ENCODE measurements around the gene DENR. TPM values are rescaled to one million over a fixed set of nuclear protein-coding genes. Genes with fewer than 3 reads are reported as not detected.
A peak's percentile ranks its signal among the peaks of the same experiment; 100 is the strongest.

Gene DENR
- total and polyA plus RNA-seq, 2 experiments from 2014 or later = 42.6 to 62.8 TPM

GRCh38 chr12:122753319-122753650 lies 661 bp downstream of the DENR start:
- H2AFZ ChIP-seq = peak overlapping the region; percentile 22

DNA sequence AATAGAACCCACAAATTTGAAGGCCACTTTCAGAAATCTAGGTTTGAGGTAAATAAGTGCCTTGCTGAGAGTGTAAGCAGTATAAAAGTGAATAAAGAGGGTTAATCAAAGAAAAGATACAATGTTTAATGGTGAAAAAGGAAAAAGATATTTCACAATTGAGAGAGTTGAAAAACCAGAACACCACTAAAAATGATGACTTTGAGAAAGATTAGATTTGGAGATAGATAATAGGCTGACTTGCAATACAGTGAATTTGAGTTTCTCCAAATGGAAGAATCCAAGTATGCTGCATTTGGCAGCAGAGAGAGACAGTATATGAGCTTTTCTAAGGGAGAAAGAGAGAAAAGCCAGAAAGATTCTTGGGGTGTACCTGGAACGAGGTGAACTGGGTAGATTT lies 2.2 kb downstream of the DENR start:
- H3K9me3 ChIP-seq (ENCODE audit: low read depth) = no peaks in the 10 kb centered on the region
- H2AFZ ChIP-seq = no peak overlapping the region
- WGBS (ENCODE audit: low lambda C conversion rate, missing lambda C conversion rate) = 86% methylated on average over 1 of the region's 1 CpG
- H3K4me1 ChIP-seq (ENCODE audit: insufficient read depth) = peaks cover 11% of the 10 kb centered on the region
- H4K20me1 ChIP-seq (ENCODE audit: insufficient read depth, poor library complexity, severe bottlenecking) = peaks cover under 1% of the 10 kb centered on the region
- H3K36me3 ChIP-seq (replicated peaks; ENCODE audit: insufficient read depth, low read depth) = no peaks in the 10 kb centered on the region
- no peak overlapping the region for H3K4me2 ChIP-seq
- DNase-seq (ENCODE audit: low spot score) = no peak
- H3K27me3 ChIP-seq = no peaks in the 10 kb centered on the region
- no peak overlapping the region for H3K27ac ChIP-seq
- TF ChIP-seq EZH2phosphoT487 (IDR thresholded peaks at IDR 0.05; ENCODE audit: low read depth, severe bottlenecking, unreplicated experiment) (no peak), EZH2 (IDR thresholded peaks at IDR 0.05; ENCODE audit: borderline replicate concordance) (no peak), CTCF (IDR thresholded peaks at IDR 0.05; ENCODE audit: poor library complexity) (no peak)
- no peak overlapping the region for H3K4me3 ChIP-seq
- H3K79me2 ChIP-seq = peaks cover 60% of the 10 kb centered on the region
- H3K9me2 ChIP-seq (replicated peaks; ENCODE audit: insufficient read depth) = no peaks in the 10 kb centered on the region

More at GRCh38 chr12:122753319-122753650, 661 bp downstream of the DENR start:
- no peak for DNase-seq (ENCODE audit: low spot score)
- H3K27ac ChIP-seq = peak overlapping the region; percentile 86
- H3K9me2 ChIP-seq (replicated peaks; ENCODE audit: insufficient read depth) = no peaks in the 10 kb centered on the region
- no peaks in the 10 kb centered on the region for H3K9me3 ChIP-seq (ENCODE audit: low read depth)
- peaks cover 11% of the 10 kb centered on the region for H3K4me1 ChIP-seq (ENCODE audit: insufficient read depth)
- H3K36me3 ChIP-seq (replicated peaks; ENCODE audit: insufficient read depth, low read depth) = no peaks in the 10 kb centered on the region
- TF ChIP-seq EZH2phosphoT487 (IDR thresholded peaks at IDR 0.05; ENCODE audit: low read depth, severe bottlenecking, unreplicated experiment) (no peak), EZH2 (IDR thresholded peaks at IDR 0.05; ENCODE audit: borderline replicate concordance) (no peak), CTCF (IDR thresholded peaks at IDR 0.05; ENCODE audit: poor library complexity) (no peak)
- no peaks in the 10 kb centered on the region for H4K20me1 ChIP-seq (ENCODE audit: insufficient read depth, poor library complexity, severe bottlenecking)
- H3K4me3 ChIP-seq = peak overlapping the region; percentile 45
- H3K4me2 ChIP-seq = peak overlapping the region; percentile 91
- H3K79me2 ChIP-seq = peaks cover 46% of the 10 kb centered on the region
- 10% methylated on average over 5 of the region's 5 CpGs for WGBS (ENCODE audit: low lambda C conversion rate, missing lambda C conversion rate)
- no peaks in the 10 kb centered on the region for H3K27me3 ChIP-seq

GRCh38 chr12:122757568-122757967 lies 4.9 kb downstream of the DENR start:
- Histone ChIP-seq H4K20me1 (ENCODE audit: insufficient read depth, poor library complexity, severe bottlenecking) (peaks cover 11% of the 10 kb centered on the region), H3K4me2 (no peak overlapping the region), H3K4me3 (no peak overlapping the region), H3K9me2 (replicated peaks; ENCODE audit: insufficient read depth) (no peaks in the 10 kb centered on the region), H3K36me3 (replicated peaks; ENCODE audit: insufficient read depth, low read depth) (no peaks in the 10 kb centered on the region), H3K4me1 (ENCODE audit: insufficient read depth) (peaks cover 11% of the 10 kb centered on the region), H3K27me3 (no peaks in the 10 kb centered on the region), H3K79me2 (peaks cover 73% of the 10 kb centered on the region), H3K27ac (no peak overlapping the region), H3K9me3 (ENCODE audit: low read depth) (no peaks in the 10 kb centered on the region), H2AFZ (no peak overlapping the region)
- DNase-seq (ENCODE audit: low spot score) = no peak
- no peak for TF ChIP-seq EZH2phosphoT487 (IDR thresholded peaks at IDR 0.05; ENCODE audit: low read depth, severe bottlenecking, unreplicated experiment)
- no peak for TF ChIP-seq CTCF (IDR thresholded peaks at IDR 0.05; ENCODE audit: poor library complexity)
- no peak for TF ChIP-seq EZH2 (IDR thresholded peaks at IDR 0.05; ENCODE audit: borderline replicate concordance)
- 97% methylated on average over 1 of the region's 1 CpG for WGBS (ENCODE audit: low lambda C conversion rate, missing lambda C conversion rate)

GRCh38 chr12:122785503-122785902 lies 32.9 kb downstream of the DENR start:
- H3K36me3 ChIP-seq (replicated peaks; ENCODE audit: insufficient read depth, low read depth) = no peaks in the 10 kb centered on the region
- no peak overlapping the region for H3K4me3 ChIP-seq
- no peak overlapping the region for H3K27ac ChIP-seq
- H2AFZ ChIP-seq = no peak overlapping the region
- 95% methylated on average over 7 of the region's 7 CpGs for WGBS (ENCODE audit: low lambda C conversion rate, missing lambda C conversion rate)
- H4K20me1 ChIP-seq (ENCODE audit: insufficient read depth, poor library complexity, severe bottlenecking) = no peaks in the 10 kb centered on the region
- H3K4me2 ChIP-seq = no peak overlapping the region
- no peaks in the 10 kb centered on the region for H3K79me2 ChIP-seq
- DNase-seq (ENCODE audit: low spot score) = no peak
- no peaks in the 10 kb centered on the region for H3K27me3 ChIP-seq
- H3K9me2 ChIP-seq (replicated peaks; ENCODE audit: insufficient read depth) = no peaks in the 10 kb centered on the region
- TF ChIP-seq EZH2phosphoT487 (IDR thresholded peaks at IDR 0.05; ENCODE audit: low read depth, severe bottlenecking, unreplicated experiment) (no peak), CTCF (IDR thresholded peaks at IDR 0.05; ENCODE audit: poor library complexity) (no peak), EZH2 (IDR thresholded peaks at IDR 0.05; ENCODE audit: borderline replicate concordance) (no peak)
- no peaks in the 10 kb centered on the region for H3K4me1 ChIP-seq (ENCODE audit: insufficient read depth)
- H3K9me3 ChIP-seq (ENCODE audit: low read depth) = no peaks in the 10 kb centered on the region
